Tibial nerve (tissue), 4 donors: ENCODE measurements around the gene UBE2L6.

Experiments
- EP300 ChIP-seq, 2 donors: sonication (generic); formaldehyde crosslinking; IDR thresholded peaks; one replicate each; pipeline ENCODE4 v1.6.1; 2017; ENCODE audit warnings: antibody characterized with exemption in 2 of 2, mild to moderate bottlenecking in 1 of 2
- POLR2A ChIP-seq, 2 donors: fragments of 450-650 bp; IDR thresholded peaks; one replicate each; pipeline ENCODE4 v1.6.1; 2017; ENCODE audit warnings: antibody characterized with exemption in 2 of 2, mild to moderate bottlenecking in 2 of 2, moderate library complexity in 2 of 2
- TF ChIP-seq, protein P1 (sequence below), 5 experiments: fragments of 200-600 bp in 3 of 5; fragments of 450-650 bp in 2 of 5; sonication (generic) in 3 of 5; IDR thresholded peaks; one replicate each; pipeline ENCODE4 v1.5.1; 2016 to 2019; ENCODE audit warnings: antibody characterized with exemption in 5 of 5, mild to moderate bottlenecking in 3 of 5, moderate library complexity in 2 of 5

DNA sequence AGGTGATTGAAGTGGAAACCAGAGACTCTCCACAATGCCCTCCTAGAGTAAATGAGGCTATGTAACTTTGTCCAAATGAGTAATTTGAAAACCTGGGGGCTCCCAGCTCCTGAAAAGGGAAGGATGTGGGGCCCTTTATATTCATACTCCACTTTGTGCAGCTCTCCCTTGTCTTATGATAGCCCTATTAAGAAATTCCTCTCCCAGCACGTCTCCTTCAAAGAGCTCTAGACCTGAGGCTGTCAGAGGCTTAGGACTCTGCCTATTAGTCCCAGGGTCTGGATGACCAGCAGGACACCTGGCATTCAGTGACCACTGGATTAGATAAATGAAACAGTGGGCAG, 54.0 kb downstream of the UBE2L6 start:
- TF ChIP-seq, protein P1, sequence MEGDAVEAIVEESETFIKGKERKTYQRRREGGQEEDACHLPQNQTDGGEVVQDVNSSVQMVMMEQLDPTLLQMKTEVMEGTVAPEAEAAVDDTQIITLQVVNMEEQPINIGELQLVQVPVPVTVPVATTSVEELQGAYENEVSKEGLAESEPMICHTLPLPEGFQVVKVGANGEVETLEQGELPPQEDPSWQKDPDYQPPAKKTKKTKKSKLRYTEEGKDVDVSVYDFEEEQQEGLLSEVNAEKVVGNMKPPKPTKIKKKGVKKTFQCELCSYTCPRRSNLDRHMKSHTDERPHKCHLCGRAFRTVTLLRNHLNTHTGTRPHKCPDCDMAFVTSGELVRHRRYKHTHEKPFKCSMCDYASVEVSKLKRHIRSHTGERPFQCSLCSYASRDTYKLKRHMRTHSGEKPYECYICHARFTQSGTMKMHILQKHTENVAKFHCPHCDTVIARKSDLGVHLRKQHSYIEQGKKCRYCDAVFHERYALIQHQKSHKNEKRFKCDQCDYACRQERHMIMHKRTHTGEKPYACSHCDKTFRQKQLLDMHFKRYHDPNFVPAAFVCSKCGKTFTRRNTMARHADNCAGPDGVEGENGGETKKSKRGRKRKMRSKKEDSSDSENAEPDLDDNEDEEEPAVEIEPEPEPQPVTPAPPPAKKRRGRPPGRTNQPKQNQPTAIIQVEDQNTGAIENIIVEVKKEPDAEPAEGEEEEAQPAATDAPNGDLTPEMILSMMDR (IDR thresholded peaks at IDR 0.05) = no peak
- TF ChIP-seq POLR2A (IDR thresholded peaks at IDR 0.05) (no peak), EP300 (IDR thresholded peaks at IDR 0.05) (no peak)
